GM19467 (cell line): Measurements from ENCODE around the gene ARMC8.
"Not testable (repeated sequence)": the region's sequence is repeated elsewhere in the genome, so short reads cannot be mapped to it uniquely, and the experiment has no call there.

Experiments used
- ATAC-seq: cut with Tn5 transposase; IDR thresholded peaks from one replicate; pipeline ENCODE4 v1.9.1; 2021; ENCODE audit warnings: mild to moderate bottlenecking, moderate library complexity; ENCODE audit not compliant: unreplicated experiment

The ARMC8 gene, protein sequence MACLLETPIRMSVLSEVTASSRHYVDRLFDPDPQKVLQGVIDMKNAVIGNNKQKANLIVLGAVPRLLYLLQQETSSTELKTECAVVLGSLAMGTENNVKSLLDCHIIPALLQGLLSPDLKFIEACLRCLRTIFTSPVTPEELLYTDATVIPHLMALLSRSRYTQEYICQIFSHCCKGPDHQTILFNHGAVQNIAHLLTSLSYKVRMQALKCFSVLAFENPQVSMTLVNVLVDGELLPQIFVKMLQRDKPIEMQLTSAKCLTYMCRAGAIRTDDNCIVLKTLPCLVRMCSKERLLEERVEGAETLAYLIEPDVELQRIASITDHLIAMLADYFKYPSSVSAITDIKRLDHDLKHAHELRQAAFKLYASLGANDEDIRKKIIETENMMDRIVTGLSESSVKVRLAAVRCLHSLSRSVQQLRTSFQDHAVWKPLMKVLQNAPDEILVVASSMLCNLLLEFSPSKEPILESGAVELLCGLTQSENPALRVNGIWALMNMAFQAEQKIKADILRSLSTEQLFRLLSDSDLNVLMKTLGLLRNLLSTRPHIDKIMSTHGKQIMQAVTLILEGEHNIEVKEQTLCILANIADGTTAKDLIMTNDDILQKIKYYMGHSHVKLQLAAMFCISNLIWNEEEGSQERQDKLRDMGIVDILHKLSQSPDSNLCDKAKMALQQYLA

DNA sequence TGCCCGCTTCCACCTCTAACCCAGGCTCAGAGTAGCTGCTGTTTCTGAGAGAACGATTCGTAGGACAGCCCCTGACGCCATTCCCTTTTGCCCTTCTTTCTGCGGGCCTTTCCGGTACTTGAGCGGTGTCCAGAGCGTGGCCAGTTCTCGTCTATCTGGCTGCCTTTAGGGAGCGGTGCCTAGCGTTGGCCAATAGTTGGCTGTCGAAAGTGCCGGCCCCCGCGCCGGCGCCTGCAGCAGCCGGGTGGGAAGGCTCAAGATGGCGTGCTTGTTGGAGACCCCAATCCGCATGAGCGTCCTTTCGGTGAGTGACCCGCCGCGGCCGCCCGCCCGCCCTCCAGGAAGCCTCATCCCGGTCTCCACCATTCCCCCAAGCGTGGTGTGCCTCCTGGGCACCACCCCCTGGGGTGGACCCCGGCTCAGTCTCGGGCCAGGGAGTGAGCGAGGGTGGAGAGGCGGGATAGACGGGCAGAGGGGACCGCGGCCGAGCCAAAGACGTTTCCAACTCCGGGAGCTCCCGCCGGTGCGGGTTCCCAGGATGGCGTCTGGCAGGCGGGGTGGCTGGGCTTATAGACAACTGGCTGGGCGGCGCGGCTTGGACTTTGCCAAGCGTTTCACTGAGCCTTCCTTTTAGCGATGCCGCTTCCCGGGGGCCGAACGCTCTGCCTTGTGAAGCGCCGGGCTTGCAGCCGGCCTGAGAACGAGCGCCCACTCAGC is at the start of gene ARMC8:
Gene ARMC8 (plus strand): TSS at position 6 of the 717 bp plus-strand sequence. CDS start 254 bp downstream, at position 260.
- peak; percentile 54 for ATAC-seq

- ATAC-seq: no peak
Measured at GRCh38 chr3:138137861-138138260, 49.2 kb upstream of the ARMC8 start.

GRCh38 chr3:138139691-138140090 is 47.4 kb upstream of the ARMC8 start:
- no peak for ATAC-seq

GRCh38 chr3:138140940-138141339 is 46.2 kb upstream of the ARMC8 start:
- no peak for ATAC-seq

DNA sequence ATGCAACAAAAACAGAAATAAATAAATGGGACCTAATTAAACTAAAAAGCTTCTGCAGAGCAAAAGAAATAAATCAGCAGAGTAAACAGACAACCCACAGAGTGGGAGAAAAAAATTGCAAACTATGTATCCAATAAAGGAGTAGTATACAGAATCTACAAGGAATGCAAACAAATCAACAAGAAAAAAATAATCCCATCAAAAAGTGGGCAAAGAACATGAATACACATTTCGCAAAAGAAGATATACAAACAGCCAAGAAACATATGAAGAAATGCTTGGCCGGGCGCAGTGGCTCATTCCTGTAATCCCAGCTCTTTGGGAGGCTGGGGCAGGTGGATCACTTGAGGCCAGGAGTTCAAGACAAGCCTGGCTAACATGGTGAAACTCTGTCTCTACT is 44.9 kb upstream of the ARMC8 start:
- not testable (repeated sequence) for ATAC-seq

- no peak for ATAC-seq
Measured at GRCh38 chr3:138148503-138148902, 38.6 kb upstream of the ARMC8 start.

DNA sequence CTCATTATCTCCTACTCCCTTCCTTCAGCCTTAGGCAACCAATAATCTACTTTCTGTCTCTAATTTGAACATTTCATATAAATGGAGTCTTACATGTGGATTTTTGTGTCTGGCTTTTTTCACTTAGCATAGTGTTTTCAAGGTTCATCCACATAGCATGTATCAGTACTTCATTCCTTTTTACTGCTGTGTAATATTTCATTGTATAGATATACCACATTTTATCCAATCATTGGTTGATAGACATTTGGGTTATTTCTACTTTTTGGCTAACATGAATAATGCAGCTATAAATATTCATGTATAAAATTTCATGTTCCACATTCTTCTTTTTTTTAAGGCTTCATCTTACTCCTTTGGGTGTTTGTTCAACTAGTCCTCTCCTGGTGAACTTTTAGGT is 32.6 kb upstream of the ARMC8 start:
- ATAC-seq: no peak

- ATAC-seq: no peak
Measured at GRCh38 chr3:138157743-138158142, 29.4 kb upstream of the ARMC8 start.

- no peak for ATAC-seq
Measured at GRCh38 chr3:138165061-138165460, 22.0 kb upstream of the ARMC8 start.

GRCh38 chr3:138172625-138173024 is 14.5 kb upstream of the ARMC8 start:
- no peak for ATAC-seq

DNA sequence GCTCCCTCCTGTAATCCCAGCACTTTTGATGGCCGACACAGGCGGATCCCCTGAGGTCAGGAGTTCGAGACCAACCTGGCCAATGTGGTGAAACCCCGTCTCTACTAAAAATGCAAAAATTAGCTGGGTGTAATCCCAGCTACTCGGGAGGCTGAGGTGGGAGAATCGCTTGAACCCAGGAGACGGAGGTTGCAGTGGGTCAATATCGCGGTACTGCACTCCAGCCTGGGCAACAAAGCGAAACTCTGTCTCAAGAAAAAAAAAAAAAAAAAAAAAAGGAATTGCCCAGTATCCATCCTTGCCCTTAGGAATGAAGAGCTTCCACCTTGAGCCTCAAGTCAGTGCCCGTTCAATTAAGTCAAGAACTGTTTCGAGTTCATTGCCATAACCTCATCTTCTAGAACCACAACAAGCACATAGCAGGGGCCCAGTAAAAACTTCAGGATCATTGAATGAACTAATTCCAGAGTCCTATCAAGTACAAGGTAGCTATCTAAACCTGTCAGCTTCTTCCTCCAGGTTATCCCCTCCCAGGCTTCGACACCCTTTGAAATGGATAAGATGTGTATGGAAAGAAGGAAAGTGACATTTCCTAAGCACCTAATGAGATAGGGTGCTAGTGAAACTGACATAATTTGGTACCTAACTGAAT is 13.2 kb upstream of the ARMC8 start:
- no peak for ATAC-seq

DNA sequence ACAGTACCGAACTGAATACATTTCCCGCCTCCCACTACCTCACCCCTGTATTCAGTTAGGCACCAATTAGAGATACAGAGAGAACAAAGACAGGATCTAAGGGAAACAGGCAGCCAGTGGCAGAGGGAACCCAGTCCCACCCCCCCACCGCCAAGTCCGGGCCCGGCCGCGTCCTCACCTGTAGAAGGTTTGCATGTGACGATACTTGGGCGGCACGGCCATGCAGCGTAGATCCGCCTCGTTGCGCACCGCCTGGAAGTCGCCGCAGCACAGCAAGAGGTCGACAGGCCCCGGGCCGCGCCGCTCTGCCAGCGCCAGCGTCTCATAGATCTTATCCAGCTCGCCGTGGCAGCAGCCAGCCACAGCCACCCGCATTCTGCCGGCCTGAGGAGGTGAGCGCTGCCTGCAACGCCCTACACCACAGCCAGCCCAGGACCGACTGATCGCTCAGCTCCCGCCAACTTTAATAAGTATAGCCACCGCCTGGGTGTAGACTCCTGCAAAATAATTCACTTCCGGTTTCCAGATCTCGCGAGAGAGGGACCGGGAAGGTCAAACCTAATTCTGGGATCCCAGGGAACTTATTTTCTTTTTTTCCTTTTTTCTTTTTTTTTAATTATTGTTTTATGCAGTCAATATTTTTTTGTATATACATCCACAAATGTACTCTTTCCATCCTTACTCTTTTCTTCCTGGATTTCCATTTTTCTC is 12.5 kb upstream of the ARMC8 start, which contains the start of gene DBR1:
Gene DBR1 (minus strand): TSS at position 501 of the 711 bp plus-strand sequence. CDS start 126 bp downstream, at position 375.
- peak; percentile 92 for ATAC-seq

- ATAC-seq: no peak
Measured at GRCh38 chr3:138180375-138181029, 6.6 kb upstream of the ARMC8 start.

DNA sequence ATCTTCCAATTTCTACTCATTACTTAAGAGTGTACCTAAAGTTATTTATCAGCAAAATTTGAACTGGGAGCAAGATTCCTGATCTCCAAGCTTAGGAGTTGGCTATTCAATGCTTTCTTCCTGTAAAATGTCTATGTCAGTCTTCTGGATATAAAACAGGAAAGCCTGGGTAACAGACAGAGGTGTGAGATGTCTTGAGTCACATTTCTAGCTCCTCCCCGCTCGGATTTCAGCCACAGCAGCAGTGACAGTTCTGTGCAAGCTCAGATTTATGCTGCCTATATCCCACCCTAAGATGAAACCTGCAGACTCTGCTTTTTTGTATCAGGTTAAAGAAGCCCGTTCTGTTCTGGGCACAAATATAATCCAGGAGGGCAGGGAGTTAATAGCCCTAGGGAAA is 2.1 kb upstream of the ARMC8 start:
- no peak for ATAC-seq

GRCh38 chr3:138186221-138186620 is 880 bp upstream of the ARMC8 start:
- no peak for ATAC-seq

DNA sequence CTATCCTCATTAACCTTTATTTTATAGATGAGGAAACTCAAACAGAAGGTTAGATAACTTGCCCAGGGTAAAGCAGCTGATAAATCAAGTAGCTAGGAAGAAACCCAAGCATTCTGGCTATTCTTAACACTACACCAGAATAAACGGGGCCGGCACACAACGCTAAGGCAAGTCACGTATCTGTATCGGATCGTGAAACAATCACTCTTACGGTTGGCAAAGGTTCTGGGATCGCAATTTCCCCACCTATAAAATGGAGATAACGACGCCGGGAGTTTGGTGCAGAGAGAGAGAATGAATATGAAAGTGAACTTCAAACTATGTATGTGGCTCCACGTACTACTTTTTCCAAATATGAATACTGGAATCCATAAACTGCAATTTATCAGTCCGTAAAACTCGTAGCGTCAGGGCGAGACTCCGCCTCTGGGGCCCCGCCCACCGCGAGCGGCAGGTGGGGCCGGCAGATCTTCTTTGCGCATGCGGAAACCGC is 252 bp upstream of the ARMC8 start:
- peak; percentile 94 for ATAC-seq

DNA sequence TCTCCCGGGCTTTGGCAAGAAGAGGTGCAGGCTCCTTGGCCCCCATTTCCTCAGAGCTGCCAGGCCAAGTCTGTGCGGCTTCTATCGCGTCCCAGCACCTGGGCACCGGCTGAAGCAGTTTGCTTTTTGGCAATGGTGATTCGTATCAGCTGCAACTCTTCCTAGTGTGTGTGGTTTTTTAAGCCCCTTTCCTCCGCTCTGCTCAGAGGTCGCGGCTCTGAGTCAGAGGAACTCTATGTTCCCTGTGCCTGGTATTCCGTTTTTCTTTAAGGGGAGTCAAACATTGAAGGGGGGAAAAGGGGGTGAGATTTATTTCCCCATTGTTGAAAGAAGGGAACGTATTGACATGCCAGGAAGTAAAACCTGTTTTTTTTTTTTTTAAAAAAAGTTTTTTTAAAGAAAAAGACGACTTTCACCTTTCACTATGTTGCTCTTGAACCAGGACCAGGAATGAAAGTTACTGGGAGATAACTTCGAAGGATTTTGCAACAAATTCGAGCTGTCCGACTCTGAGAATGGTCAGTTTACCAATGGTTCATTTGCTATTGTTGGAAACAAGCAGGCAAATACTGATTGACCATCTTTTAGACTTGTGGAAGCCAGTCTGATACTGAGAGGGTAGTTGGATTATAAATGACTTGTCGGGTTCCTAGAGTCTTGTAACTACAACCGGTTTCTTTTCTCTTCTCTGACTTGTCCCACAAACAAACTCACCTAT is 1.1 kb downstream of the ARMC8 start:
- peak; percentile 28 for ATAC-seq

DNA sequence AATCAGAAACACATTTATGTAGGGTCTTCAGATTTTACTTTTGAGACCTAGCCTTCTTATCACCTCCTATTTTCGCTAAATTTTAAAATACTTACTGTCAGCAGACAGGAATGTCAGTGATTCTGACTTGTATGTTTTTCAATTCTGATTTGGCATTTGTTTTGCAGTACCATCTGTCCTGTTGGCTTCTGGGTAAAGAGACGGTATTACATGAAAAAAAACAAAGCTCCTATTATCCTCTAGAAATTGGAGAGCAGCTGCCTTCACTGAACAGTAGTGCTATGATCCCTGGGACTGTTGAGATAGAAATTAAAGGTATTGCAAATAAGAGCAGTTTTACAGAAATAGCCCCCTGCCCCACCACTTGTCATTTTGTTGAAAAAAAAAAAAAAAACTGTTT is 8.4 kb downstream of the ARMC8 start:
- no peak for ATAC-seq

- ATAC-seq: no peak
Measured at GRCh38 chr3:138196023-138196422, 8.9 kb downstream of the ARMC8 start.
